ENCODE data around the gene NUDT19.
"Not testable (repeated sequence)": the region's sequence is repeated elsewhere in the genome, so short reads cannot be mapped to it uniquely, and the experiment has no call there.

NUDT19 gene

DNA sequence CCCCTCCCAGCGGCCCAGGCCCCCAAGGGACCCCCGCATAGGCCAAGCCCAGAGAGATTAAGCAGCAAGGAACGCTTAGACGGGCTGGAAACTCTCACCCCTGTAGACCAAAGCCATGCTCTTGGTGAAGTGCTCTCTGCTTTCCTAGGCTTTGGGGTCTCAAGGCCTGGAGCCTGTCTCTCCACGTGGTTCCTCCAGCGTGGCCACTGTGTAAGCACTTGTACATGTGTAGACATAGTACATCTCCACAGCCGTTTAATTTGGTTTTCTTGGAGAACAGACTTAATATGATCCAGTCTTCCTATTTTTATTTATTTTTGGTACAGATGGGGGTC, 1.1 kb downstream of the NUDT19 start (continued):
- TF ChIP-seq, protein P1, sequence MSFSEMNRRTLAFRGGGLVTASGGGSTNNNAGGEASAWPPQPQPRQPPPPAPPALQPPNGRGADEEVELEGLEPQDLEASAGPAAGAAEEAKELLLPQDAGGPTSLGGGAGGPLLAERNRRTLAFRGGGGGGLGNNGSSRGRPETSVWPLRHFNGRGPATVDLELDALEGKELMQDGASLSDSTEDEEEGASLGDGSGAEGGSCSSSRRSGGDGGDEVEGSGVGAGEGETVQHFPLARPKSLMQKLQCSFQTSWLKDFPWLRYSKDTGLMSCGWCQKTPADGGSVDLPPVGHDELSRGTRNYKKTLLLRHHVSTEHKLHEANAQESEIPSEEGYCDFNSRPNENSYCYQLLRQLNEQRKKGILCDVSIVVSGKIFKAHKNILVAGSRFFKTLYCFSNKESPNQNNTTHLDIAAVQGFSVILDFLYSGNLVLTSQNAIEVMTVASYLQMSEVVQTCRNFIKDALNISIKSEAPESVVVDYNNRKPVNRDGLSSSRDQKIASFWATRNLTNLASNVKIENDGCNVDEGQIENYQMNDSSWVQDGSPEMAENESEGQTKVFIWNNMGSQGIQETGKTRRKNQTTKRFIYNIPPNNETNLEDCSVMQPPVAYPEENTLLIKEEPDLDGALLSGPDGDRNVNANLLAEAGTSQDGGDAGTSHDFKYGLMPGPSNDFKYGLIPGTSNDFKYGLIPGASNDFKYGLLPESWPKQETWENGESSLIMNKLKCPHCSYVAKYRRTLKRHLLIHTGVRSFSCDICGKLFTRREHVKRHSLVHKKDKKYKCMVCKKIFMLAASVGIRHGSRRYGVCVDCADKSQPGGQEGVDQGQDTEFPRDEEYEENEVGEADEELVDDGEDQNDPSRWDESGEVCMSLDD (tag by site-specific recombination; IDR thresholded peaks at IDR 0.05): no peak
- TF ChIP-seq, protein P2, sequence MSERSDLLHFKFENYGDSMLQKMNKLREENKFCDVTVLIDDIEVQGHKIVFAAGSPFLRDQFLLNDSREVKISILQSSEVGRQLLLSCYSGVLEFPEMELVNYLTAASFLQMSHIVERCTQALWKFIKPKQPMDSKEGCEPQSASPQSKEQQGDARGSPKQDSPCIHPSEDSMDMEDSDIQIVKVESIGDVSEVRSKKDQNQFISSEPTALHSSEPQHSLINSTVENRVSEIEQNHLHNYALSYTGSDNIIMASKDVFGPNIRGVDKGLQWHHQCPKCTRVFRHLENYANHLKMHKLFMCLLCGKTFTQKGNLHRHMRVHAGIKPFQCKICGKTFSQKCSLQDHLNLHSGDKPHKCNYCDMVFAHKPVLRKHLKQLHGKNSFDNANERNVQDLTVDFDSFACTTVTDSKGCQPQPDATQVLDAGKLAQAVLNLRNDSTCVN (tag by site-specific recombination; optimal IDR thresholded peaks at IDR 0.05): no peak
- TF ChIP-seq ZNF514 (tag by site-specific recombination; IDR thresholded peaks at IDR 0.05): peak; percentile 8; the same call in 1 of the 2 replicates
- TF ChIP-seq, protein P3, sequence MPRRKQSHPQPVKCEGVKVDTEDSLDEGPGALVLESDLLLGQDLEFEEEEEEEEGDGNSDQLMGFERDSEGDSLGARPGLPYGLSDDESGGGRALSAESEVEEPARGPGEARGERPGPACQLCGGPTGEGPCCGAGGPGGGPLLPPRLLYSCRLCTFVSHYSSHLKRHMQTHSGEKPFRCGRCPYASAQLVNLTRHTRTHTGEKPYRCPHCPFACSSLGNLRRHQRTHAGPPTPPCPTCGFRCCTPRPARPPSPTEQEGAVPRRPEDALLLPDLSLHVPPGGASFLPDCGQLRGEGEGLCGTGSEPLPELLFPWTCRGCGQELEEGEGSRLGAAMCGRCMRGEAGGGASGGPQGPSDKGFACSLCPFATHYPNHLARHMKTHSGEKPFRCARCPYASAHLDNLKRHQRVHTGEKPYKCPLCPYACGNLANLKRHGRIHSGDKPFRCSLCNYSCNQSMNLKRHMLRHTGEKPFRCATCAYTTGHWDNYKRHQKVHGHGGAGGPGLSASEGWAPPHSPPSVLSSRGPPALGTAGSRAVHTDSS (tag by site-specific recombination; IDR thresholded peaks at IDR 0.05): no peak
- no peak for TF ChIP-seq ZSCAN30 (tag by site-specific recombination; IDR thresholded peaks at IDR 0.05)
- TF ChIP-seq, protein P4, sequence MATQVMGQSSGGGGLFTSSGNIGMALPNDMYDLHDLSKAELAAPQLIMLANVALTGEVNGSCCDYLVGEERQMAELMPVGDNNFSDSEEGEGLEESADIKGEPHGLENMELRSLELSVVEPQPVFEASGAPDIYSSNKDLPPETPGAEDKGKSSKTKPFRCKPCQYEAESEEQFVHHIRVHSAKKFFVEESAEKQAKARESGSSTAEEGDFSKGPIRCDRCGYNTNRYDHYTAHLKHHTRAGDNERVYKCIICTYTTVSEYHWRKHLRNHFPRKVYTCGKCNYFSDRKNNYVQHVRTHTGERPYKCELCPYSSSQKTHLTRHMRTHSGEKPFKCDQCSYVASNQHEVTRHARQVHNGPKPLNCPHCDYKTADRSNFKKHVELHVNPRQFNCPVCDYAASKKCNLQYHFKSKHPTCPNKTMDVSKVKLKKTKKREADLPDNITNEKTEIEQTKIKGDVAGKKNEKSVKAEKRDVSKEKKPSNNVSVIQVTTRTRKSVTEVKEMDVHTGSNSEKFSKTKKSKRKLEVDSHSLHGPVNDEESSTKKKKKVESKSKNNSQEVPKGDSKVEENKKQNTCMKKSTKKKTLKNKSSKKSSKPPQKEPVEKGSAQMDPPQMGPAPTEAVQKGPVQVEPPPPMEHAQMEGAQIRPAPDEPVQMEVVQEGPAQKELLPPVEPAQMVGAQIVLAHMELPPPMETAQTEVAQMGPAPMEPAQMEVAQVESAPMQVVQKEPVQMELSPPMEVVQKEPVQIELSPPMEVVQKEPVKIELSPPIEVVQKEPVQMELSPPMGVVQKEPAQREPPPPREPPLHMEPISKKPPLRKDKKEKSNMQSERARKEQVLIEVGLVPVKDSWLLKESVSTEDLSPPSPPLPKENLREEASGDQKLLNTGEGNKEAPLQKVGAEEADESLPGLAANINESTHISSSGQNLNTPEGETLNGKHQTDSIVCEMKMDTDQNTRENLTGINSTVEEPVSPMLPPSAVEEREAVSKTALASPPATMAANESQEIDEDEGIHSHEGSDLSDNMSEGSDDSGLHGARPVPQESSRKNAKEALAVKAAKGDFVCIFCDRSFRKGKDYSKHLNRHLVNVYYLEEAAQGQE (tag by site-specific recombination; IDR thresholded peaks at IDR 0.05): no peak; the same call in 1 of the 2 replicates

DNA sequence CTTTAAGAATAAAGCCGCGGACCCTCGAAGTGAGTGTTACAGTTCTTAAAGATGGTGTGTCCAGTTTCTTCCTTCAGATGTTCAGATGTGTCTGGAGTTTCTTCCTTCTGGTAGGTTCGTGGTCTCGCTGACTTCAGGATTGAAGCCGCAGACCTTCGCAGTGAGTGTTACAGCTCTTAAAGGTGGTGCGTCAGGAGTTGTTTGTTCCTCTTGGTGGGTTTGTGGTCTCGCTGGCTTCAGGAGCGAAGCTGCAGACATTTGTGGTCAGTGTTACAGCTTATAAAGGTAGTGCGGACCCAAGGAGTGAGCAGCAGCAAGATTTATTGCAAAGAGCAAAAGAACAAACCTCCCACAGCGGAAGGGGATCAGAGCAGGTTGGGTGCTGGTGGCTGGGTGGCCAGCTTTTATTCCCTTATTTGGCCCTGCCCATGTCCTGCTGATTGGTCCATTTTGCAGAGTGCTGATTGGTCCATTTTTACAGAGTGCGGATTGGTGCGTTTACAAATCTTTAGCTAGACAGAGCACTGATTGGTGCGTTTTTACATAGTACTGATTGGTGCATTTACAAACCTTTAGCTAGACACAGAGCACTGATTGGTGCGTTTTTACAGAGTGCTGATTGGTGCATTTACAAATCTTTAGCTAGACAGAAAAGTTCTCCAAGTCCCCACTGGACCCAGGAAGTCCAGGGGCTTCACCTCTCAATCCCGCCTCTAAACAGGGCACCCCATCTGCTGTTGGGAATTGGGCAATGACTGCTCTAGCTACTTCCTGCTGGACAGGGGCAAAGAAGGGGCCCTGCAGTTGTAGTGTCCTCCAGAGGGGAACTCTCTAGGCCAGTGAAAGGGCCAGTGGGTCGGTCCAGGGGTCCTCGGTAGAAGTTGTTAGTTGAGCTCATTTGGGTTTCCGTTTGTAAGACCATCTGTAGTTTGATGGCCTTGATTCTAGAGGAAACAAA, 1.8 kb downstream of the NUDT19 start:
- CTCF ChIA-PET: interaction anchor here (0.6 to 1.5 kb wide), 4 partner anchors 10 to 737 kb away, joined by 3 to 6 read pairs (median 3); no protein-coding TSS in a partner anchor
- Histone ChIP-seq H3K36me3 (ENCODE audit: control insufficient read depth in 2 of 2, insufficient read depth in 1 of 2, low read length in 2 of 2) (peaks cover 16 to 54% of the 10 kb centered on the region in 2 experiments), H3K4me1 (ENCODE audit: control insufficient read depth, insufficient read depth, low read length) (peaks cover 23% of the 10 kb centered on the region), H3K4me3 (ENCODE audit: low read depth, low read length) (peak overlapping the region; percentile 52; the same call in 1 of the 2 replicates)
- not testable (repeated sequence) for H3K9me3 ChIP-seq (ENCODE audit: control insufficient read depth, insufficient read depth, low read depth, low read length); H3K27ac ChIP-seq (ENCODE audit: extremely low read depth, low read depth, low read length)
- POLR2A ChIA-PET: interaction anchor here (0.6 to 2.1 kb wide), 3 partner anchors 18 to 355 kb away, joined by 3 to 12 read pairs (median 11); partner anchors contain the start of genes ANKRD27 and RGS9BP
- TF ChIP-seq ZNF501 (tag by site-specific recombination; IDR thresholded peaks at IDR 0.05) (peak; percentile 53; the same call in 1 of the 2 replicates), SP3 (tag by site-specific recombination; IDR thresholded peaks at IDR 0.05) (peak; percentile 79), SETDB1 (IDR thresholded peaks at IDR 0.05; ENCODE audit: insufficient read length, low read length) (peak; percentile 22), ZXDB (tag by site-specific recombination; IDR thresholded peaks at IDR 0.05) (0 out of 2 replicates have a peak, but pooled peaks have one; percentile 14), ZNF24 (tag by site-specific recombination; IDR thresholded peaks at IDR 0.05) (peak; percentile 41; the same call in 1 of the 2 replicates), ZBTB21 (tag by site-specific recombination; IDR thresholded peaks at IDR 0.05) (0 out of 2 replicates have a peak, but pooled peaks have one; percentile 12), ZNF629 (tag by site-specific recombination; IDR thresholded peaks at IDR 0.05) (peak; percentile 42; the same call in 1 of the 2 replicates), ZSCAN30 (tag by site-specific recombination; IDR thresholded peaks at IDR 0.05) (0 out of 2 replicates have a peak, but pooled peaks have one; percentile 47), SP7 (tag by site-specific recombination; IDR thresholded peaks at IDR 0.05) (peak; percentile 16; the same call in 1 of the 2 replicates), ZBTB48 (tag by site-specific recombination; IDR thresholded peaks at IDR 0.05) (0 out of 2 replicates have a peak, but pooled peaks have one; percentile 24), ZNF596 (tag by site-specific recombination; IDR thresholded peaks at IDR 0.05) (0 out of 2 replicates have a peak, but pooled peaks have one; percentile 12), ZNF366 (tag by site-specific recombination; conservative IDR thresholded peaks at IDR 0.05) (0 out of 2 replicates have a peak, but pooled peaks have one; percentile 9), ZNF223 (tag by site-specific recombination; IDR thresholded peaks at IDR 0.05) (peak; percentile 53; the same call in 1 of the 2 replicates)
- TF ChIP-seq, protein P5, sequence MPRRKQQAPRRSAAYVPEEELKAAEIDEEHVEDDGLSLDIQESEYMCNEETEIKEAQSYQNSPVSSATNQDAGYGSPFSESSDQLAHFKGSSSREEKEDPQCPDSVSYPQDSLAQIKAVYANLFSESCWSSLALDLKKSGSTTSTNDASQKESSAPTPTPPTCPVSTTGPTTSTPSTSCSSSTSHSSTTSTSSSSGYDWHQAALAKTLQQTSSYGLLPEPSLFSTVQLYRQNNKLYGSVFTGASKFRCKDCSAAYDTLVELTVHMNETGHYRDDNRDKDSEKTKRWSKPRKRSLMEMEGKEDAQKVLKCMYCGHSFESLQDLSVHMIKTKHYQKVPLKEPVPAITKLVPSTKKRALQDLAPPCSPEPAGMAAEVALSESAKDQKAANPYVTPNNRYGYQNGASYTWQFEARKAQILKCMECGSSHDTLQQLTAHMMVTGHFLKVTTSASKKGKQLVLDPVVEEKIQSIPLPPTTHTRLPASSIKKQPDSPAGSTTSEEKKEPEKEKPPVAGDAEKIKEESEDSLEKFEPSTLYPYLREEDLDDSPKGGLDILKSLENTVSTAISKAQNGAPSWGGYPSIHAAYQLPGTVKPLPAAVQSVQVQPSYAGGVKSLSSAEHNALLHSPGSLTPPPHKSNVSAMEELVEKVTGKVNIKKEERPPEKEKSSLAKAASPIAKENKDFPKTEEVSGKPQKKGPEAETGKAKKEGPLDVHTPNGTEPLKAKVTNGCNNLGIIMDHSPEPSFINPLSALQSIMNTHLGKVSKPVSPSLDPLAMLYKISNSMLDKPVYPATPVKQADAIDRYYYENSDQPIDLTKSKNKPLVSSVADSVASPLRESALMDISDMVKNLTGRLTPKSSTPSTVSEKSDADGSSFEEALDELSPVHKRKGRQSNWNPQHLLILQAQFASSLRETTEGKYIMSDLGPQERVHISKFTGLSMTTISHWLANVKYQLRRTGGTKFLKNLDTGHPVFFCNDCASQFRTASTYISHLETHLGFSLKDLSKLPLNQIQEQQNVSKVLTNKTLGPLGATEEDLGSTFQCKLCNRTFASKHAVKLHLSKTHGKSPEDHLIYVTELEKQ (tag by site-specific recombination; IDR thresholded peaks at IDR 0.05; ENCODE audit: borderline replicate concordance): 0 out of 2 replicates have a peak, but pooled peaks have one; percentile 12

All from HEK293 (cell line).